NB4 (cell line): ENCODE data around the gene OR3A3.

Experiments used
- DNase-seq: peaks from one replicate; pipeline ENCODE4 v3.0.0; 2010; ENCODE audit warnings: low read depth
- H3K4me3 ChIP-seq: one replicate; pipeline ENCODE4 v1.5.1; 2011; ENCODE audit warnings: mild to moderate bottlenecking, low read depth, low read length, moderate library complexity
- CTCF ChIP-seq: IDR thresholded peaks from one replicate; pipeline ENCODE4 v1.5.1; 2012; ENCODE audit warnings: low read depth, low read length
- MAX ChIP-seq: IDR thresholded peaks from 2 replicates; pipeline ENCODE4 v1.6.1; 2011; ENCODE audit warnings: low read depth, low read length
- MYC ChIP-seq: IDR thresholded peaks from 2 replicates; pipeline ENCODE4 v1.6.1; 2011; ENCODE audit warnings: low read depth, low read length
- POLR2A ChIP-seq: IDR thresholded peaks from 2 replicates; pipeline ENCODE4 v1.6.1; 2011; ENCODE audit warnings: mild to moderate bottlenecking; ENCODE audit not compliant: insufficient read length; ENCODE audit errors: extremely low read depth

The OR3A3 gene

GRCh38 chr17:3469529-3469928, 58.4 kb downstream of the OR3A3 start:
- TF ChIP-seq MYC, result no peak
- no peak for DNase-seq
- no peak overlapping the region for H3K4me3 ChIP-seq

- no peak for DNase-seq
- no peak within 1 kb of the TSS for H3K4me3 ChIP-seq
- no peak for TF ChIP-seq MYC
- TF ChIP-seq POLR2A, result no peak
- TF ChIP-seq MAX, result no peak
These were observed 60.4 kb downstream of the OR3A3 start, which contains the start of gene SPATA22 for GRCh38 chr17:3471599-3471998. TSS of gene SPATA22 (minus strand) at chr17:3471819. CDS start at chr17:3469325, 2,494 bp downstream.

GRCh38 chr17:3472137-3472536, 61.0 kb downstream of the OR3A3 start:
- no peak for DNase-seq
- TF ChIP-seq POLR2A (no peak), CTCF (no peak), MAX (no peak), MYC (no peak)
- H3K4me3 ChIP-seq, result no peak overlapping the region
